HUES64 (cell line): Measurements from ENCODE around the gene NDUFS5.
A peak's percentile ranks its signal among the peaks of the same experiment; 100 is the strongest.
"Not testable (repeated sequence)": the region's sequence is repeated elsewhere in the genome, so short reads cannot be mapped to it uniquely, and the experiment has no call there.

Experiments
- H3K27ac ChIP-seq: 2 replicates; pipeline ENCODE4 v1.7.0; 2013; ENCODE audit warnings: low read depth, low read length, inconsistent platforms
- H3K27me3 ChIP-seq: 2 replicates; pipeline ENCODE4 v1.6.1; 2013; ENCODE audit warnings: mild to moderate bottlenecking, low read length; ENCODE audit not compliant: insufficient read depth
- H3K36me3 ChIP-seq: 2 replicates; pipeline ENCODE4 v1.6.1; 2013; ENCODE audit warnings: mild to moderate bottlenecking, low read length; ENCODE audit not compliant: insufficient read depth
- H3K4me1 ChIP-seq: 2 replicates; pipeline ENCODE4 v1.6.1; 2013; ENCODE audit warnings: mild to moderate bottlenecking, low read length, moderate library complexity; ENCODE audit not compliant: insufficient read depth
- H3K4me3 ChIP-seq: 2 replicates; pipeline ENCODE4 v1.5.1; 2013; ENCODE audit warnings: mild to moderate bottlenecking, low read length, moderate library complexity
- H3K9ac ChIP-seq: 2 replicates; pipeline ENCODE4 v1.6.1; 2013; ENCODE audit warnings: mild to moderate bottlenecking, low read depth, low read length
- H3K9me3 ChIP-seq: 2 replicates; pipeline ENCODE4 v1.6.1; 2013; ENCODE audit warnings: low read depth, low read length; ENCODE audit not compliant: insufficient read depth
- WGBS: fragments of 150-250, 120-280 bp; methylation state at CpG from one replicate; pipeline ENCODE4 v1.1.7; 2013; ENCODE audit warnings: missing lambda C conversion rate; 5-methylcytosine and 5-hydroxymethylcytosine counted together

The NDUFS5 gene

DNA sequence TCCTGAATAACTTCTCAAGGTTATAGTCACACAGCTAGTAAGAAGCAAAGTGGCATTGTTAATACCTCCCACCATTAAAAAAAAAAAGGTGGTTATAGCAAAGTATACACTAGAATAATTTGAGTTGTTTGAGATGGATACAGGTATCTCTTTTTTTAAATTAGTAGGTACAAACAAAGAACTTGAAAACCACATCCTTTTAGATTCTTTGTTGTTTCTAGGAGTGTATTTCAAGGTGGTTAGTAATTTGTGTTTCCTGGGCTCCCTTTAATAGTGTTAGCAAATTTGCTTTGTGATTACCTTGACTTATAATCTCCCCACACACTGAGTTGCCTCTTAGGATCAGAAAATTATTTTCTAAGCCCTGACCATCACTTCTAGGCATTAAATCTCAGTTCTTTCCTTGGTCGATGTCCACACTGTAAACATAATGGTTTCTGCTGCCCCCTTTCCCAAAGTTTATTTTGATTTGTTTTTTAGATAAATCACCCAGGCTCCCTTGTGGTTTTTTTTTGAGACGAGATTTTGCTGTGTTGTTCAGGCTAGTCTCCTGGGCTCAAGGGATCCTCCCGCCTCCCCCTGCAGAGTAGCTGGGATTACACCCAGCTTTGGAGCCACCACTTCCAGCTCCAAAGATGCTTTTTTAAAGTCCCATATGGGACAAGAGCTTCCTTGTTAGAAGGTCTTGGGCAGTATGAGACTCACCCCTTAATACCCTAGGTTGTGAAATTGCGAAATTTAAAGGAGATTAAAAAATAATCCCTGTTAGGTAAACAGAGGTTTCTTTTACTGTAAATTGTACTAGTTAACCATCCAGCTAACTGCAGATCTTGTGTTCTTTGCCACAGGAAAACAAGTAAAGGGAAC lies 28.9 kb upstream of the NDUFS5 start:
- peak overlapping the region; percentile 13; the same call in 1 of the 2 replicates for H3K4me3 ChIP-seq
- no peaks in the 10 kb centered on the region for H3K27me3 ChIP-seq
- peaks cover 69% of the 10 kb centered on the region for H3K4me1 ChIP-seq
- no peak overlapping the region for H3K9ac ChIP-seq
- H3K36me3 ChIP-seq = peaks cover 100% of the 10 kb centered on the region
- no peaks in the 10 kb centered on the region for H3K9me3 ChIP-seq
- whole genome bisulfite sequencing = 73% methylated on average over 3 of the region's 4 CpGs
- peak overlapping the region; percentile 3; the same call in 1 of the 2 replicates for H3K27ac ChIP-seq

DNA sequence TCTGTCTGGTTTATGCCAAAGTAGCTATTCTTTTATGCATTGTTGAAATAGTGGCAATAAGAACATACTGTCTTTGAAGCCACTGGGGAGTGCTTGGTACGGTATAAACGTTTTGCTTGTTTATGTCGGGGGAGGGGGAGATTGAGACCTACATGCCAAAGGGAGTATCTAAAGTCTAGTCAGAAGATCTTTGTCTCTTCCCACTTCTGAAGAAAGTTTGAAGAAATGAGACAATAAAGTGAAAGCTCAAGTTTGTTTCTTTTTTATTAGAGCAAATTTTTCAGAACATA lies 28.3 kb upstream of the NDUFS5 start:
- 64% methylated on average over 3 of the region's 3 CpGs for WGBS
- Histone ChIP-seq H3K4me3 (no peak overlapping the region; the same call in 1 of the 2 replicates), H3K27me3 (no peaks in the 10 kb centered on the region), H3K9me3 (no peaks in the 10 kb centered on the region), H3K27ac (peak overlapping the region; percentile 3; the same call in 1 of the 2 replicates), H3K4me1 (peaks cover 66% of the 10 kb centered on the region), H3K9ac (no peak overlapping the region), H3K36me3 (peaks cover 99% of the 10 kb centered on the region)

DNA sequence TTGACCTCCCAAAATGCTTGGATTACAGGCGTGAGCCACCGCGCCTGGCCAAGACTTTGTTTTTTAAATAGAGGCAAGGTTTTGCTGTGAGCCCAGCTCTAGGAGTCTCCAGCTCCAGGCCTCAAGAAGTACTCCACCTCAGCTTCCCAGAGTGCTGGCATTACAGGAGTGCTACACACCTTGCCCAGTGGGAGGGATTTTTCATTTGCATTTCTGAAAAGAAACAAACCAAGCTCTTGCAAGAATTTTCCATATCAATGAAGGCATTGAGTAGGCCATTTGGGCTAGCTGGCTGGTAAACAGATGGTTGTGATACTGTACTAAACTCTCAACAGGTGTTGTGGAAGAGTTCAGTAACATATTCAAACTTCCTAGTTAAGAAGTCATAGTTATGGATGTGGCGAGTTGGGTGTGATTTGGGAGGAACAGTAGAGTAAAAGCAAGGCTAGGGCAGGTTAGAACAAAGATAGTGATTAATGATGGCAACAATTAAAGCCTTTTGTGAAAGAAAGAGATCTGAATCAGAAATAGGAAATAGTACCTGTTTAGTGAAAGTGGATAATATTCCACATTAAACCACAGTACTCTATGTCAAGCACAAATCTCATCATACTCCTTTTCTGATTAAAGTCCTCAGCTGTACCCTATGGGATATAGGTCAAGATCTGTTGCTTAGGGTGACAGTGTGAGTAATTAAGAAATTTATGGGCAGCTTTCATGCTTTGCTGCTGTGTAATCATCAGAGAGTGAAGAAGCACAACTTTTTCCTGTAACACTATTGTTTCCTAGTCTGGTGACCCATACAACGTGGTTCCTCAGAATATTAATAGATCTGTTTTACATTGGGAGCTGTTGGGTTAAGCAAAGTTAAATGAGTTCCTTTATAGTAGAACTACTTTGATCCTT lies 24.4 kb upstream of the NDUFS5 start:
- H3K9me3 ChIP-seq = no peaks in the 10 kb centered on the region
- no peak overlapping the region for H3K4me3 ChIP-seq
- 36% methylated on average over 4 of the region's 5 CpGs for WGBS
- peaks cover 99% of the 10 kb centered on the region for H3K36me3 ChIP-seq
- H3K9ac ChIP-seq = no peak overlapping the region; the same call in 1 of the 2 replicates
- no peaks in the 10 kb centered on the region for H3K27me3 ChIP-seq
- H3K4me1 ChIP-seq = peaks cover 48% of the 10 kb centered on the region
- peak overlapping the region; percentile 61; the same call in 1 of the 2 replicates for H3K27ac ChIP-seq

DNA sequence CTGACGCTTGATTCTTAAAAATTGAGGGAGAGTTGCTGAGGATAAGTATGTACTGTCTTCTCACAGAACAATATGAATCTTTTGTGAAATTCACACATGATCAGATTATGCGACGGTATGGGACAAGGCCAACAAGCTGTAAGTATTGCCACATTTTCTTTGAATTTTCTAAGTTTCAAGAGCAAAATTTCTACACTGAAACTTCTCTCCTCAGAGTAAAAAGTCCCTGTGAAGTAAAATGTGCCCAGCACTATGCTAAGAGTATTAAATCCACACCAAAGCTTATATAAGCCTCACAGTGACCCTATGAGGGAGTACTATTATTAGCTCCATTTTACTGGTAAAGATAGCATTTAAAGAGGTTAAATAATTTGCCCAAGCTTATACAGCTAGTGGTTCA lies 22.9 kb upstream of the NDUFS5 start:
- H3K4me3 ChIP-seq = no peak overlapping the region

DNA sequence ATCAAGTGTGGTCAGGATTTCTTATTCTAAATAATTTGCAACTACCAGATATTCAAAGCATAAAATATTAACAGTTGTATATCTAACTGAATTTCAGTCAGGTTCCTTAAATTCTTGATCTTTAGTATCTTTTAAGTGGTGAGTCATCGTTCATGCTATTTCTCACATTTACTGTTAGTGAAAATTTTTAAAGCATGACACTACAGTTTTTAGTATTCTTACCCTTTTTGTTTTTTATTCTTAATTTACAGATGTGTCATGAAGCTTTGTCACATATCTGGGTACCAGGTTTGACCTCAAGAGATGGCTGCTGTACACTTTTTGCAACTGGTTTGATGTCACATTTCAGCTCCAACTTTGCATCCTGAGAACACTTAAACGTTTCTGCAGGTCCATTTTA lies 22.4 kb upstream of the NDUFS5 start:
- H3K4me1 ChIP-seq = peaks cover 35% of the 10 kb centered on the region
- no peak overlapping the region for H3K27ac ChIP-seq
- H3K9ac ChIP-seq = no peak overlapping the region
- H3K4me3 ChIP-seq = no peak overlapping the region
- 91% methylated on average over 1 of the region's 2 CpGs for WGBS
- H3K9me3 ChIP-seq = no peaks in the 10 kb centered on the region
- no peaks in the 10 kb centered on the region for H3K27me3 ChIP-seq
- peaks cover 99% of the 10 kb centered on the region for H3K36me3 ChIP-seq

More for the DNA sequence above, 22.9 kb upstream of the NDUFS5 start:
- no peaks in the 10 kb centered on the region for H3K9me3 ChIP-seq
- peaks cover 99% of the 10 kb centered on the region for H3K36me3 ChIP-seq
- no peak overlapping the region for H3K9ac ChIP-seq
- H3K27me3 ChIP-seq = no peaks in the 10 kb centered on the region
- H3K27ac ChIP-seq = peak overlapping the region; percentile 34; the same call in 1 of the 2 replicates
- 100% methylated on average over 3 of the region's 3 CpGs for WGBS
- H3K4me1 ChIP-seq = peaks cover 36% of the 10 kb centered on the region

DNA sequence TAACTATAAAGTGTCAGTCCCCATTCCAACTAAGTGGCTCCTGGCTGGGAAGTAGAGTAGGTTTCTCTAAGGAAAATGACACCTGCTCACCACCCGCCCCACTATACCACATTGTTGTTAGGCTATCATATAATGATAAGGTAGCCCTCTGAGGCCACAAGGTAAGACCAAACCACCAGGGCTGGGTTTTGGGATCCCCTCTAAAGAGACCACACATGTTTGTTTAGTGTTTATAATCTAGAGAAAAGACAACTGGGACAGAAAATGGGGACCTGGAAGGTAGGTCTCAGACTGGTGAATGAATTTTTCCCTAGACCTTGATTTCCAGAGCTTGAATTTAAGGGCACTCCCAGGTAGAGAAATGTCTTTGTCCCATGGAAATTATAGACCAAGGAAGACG lies 19.9 kb upstream of the NDUFS5 start:
- 100% methylated on average over 1 of the region's 2 CpGs for WGBS
- no peaks in the 10 kb centered on the region for H3K27me3 ChIP-seq
- H3K9ac ChIP-seq = no peak overlapping the region
- H3K36me3 ChIP-seq = peaks cover 91% of the 10 kb centered on the region
- peaks cover 14% of the 10 kb centered on the region for H3K4me1 ChIP-seq
- H3K4me3 ChIP-seq = no peak overlapping the region
- no peak overlapping the region for H3K27ac ChIP-seq
- no peaks in the 10 kb centered on the region for H3K9me3 ChIP-seq

DNA sequence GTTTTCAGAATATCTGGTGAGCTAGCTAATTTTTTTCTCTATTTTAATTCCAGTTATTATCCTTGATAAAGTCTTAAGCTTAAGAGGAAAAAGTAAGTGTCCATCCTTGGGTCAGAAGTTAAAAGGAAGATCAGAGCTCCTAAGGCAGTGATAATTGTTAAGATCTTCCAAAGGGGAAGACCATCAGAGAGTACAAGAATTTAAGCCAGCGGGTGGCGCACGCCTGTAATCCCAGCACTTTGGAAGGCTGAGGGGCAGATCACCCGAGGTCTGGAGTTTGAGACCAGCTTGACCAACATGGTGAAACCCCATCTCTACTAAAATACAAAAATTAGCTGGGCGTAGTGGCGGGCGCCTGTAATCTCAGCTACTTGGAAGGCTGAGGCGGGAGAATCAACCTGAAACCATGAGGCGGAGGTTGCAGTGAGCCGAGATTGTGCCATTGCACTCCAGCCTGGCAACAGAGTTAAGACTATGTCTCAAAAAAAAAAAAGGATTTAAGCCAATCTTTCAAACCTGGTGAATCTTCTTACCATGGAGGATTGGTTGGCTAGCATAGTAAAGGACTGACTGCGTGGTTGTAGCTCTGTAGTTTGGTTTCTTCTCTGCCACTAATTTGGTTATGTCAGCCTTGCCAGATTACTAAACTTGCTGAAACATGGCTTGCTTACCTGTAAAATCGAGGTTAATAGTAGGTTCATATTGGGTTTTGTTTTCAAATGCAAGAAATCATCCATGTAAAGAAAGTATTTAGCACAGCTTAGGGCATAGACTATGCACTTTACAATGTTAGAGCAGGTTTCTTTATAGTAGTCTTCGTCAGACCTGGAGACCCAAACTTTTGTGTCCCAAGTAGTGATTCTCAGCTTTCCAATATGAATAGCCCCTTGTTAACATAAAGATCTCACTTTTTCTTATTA lies 19.2 kb upstream of the NDUFS5 start:
- Histone ChIP-seq H3K4me1 (peaks cover 10% of the 10 kb centered on the region), H3K27ac (no peak overlapping the region; the same call in 1 of the 2 replicates), H3K36me3 (peaks cover 88% of the 10 kb centered on the region), H3K9ac (no peak overlapping the region), H3K27me3 (no peaks in the 10 kb centered on the region), H3K9me3 (no peaks in the 10 kb centered on the region), H3K4me3 (no peak overlapping the region)
- WGBS = 97% methylated on average over 13 of the region's 13 CpGs

DNA sequence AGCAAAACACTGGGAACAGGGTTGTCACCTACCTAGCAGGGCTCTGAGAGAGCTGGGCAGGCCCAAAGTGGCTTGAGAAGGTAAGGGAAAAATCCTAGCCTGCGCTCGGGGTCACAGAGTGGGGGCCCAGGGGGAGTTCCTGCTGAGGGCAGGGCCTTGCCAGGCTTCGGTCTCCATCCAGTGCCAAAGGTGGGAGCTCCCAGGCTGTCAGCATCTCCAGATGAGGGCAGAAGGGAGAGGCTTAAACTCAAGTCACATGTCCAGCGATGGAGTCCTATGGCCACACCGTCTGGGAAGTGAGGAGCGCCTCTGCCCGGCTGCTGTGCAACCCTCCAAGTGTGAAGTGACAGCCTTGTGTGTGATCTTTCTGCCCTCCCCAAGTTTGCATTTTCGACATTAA lies 11.2 kb upstream of the NDUFS5 start:
- H3K4me3 ChIP-seq, H3K27me3 ChIP-seq, H3K27ac ChIP-seq, H3K9ac ChIP-seq, H3K9me3 ChIP-seq: not testable (repeated sequence)
- Histone ChIP-seq H3K36me3 (peaks cover 16% of the 10 kb centered on the region), H3K4me1 (peaks cover 16% of the 10 kb centered on the region)
- WGBS = 86% methylated on average over 7 of the region's 8 CpGs

DNA sequence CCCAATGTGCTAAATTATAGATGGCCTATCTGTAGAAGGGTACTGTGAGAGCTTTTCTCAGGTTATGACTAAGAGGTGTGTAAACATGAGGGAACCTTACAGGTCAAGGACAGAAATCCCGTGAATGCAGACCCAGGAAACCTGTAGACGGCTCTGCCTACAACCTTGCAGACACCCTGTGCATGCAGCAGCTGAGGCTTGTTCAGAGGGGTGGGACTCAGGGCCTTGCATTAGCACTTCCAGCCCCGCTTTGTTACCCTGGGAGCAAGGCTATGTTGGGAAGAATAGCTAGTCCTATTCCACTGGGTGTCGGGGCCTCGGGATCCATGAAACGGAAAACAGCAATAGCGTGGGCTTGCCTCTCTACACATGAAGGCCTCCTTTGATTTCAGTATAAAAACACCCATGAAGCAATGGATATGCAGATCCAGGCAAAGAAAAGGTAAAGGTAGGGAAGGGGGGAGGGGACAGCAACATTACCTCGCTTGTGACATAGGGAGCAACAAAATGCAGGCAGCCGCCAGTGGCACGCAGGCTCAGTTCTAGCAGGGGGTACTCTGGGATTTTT lies 9.5 kb upstream of the NDUFS5 start:
- peak overlapping the region; percentile 69; the same call in 1 of the 2 replicates for H3K27ac ChIP-seq
- H3K27me3 ChIP-seq = no peaks in the 10 kb centered on the region
- no peaks in the 10 kb centered on the region for H3K9me3 ChIP-seq
- WGBS = 24% methylated on average over 10 of the region's 10 CpGs
- H3K36me3 ChIP-seq = peaks cover 8% of the 10 kb centered on the region; the same call in 1 of the 2 replicates
- H3K4me1 ChIP-seq = peaks cover 16% of the 10 kb centered on the region
- no peak overlapping the region for H3K9ac ChIP-seq
- no peak overlapping the region for H3K4me3 ChIP-seq

DNA sequence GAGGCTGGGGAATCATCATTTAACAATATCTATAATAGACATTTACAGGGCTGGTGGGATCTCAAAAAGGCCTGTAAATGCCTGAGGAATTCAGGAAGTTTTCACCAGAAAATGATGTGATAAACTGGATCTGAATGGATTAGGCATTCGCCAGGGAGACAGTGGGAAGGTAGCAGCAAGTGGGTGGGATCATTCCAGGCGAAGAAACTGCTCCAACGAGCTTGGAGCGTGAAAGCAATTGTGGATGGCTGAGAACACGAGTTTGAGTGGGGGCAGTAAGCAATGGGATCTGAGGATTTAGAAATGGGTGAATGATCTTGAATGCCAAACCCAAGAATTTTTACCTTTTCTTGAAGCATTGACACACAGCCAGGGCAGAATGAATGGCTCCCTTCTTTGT lies 8.9 kb upstream of the NDUFS5 start:
- H3K27ac ChIP-seq = peak overlapping the region; percentile 69; the same call in 1 of the 2 replicates
- H3K9ac ChIP-seq = no peak overlapping the region
- peaks cover 16% of the 10 kb centered on the region for H3K4me1 ChIP-seq
- no peak overlapping the region for H3K4me3 ChIP-seq
- peaks cover 5% of the 10 kb centered on the region; the same call in 1 of the 2 replicates for H3K36me3 ChIP-seq
- no peaks in the 10 kb centered on the region for H3K9me3 ChIP-seq
- WGBS = 80% methylated on average over 5 of the region's 5 CpGs
- no peaks in the 10 kb centered on the region for H3K27me3 ChIP-seq
